Brain microvascular endothelial cell (primary cell): ENCODE data around the gene MTHFD1L.

Experiments
- DNase-seq: peaks from one replicate; pipeline ENCODE4 v3.0.0-alpha.2; 2020
- H3K27ac ChIP-seq: fragments of 250-450 bp; sonication (Bioruptor Pico); 2 replicates; pipeline ENCODE4 v1.5.1; 2020; ENCODE audit warnings: mild to moderate bottlenecking, moderate library complexity
- H3K27me3 ChIP-seq: fragments of 250-450 bp; sonication (Bioruptor Pico); replicated peaks from 2 replicates; pipeline ENCODE4 v1.5.1; 2020; ENCODE audit warnings: mild to moderate bottlenecking
- H3K36me3 ChIP-seq: fragments of 250-450 bp; sonication (Bioruptor Pico); replicated peaks from 2 replicates; pipeline ENCODE4 v1.5.1; 2020; ENCODE audit warnings: mild to moderate bottlenecking
- H3K4me3 ChIP-seq: 2 replicates; pipeline ENCODE4 v1.5.1; 2011; ENCODE audit warnings: low read depth, mild to moderate bottlenecking, control low read depth, low read length, moderate library complexity
- CTCF ChIP-seq: IDR thresholded peaks from 2 replicates; pipeline ENCODE4 v1.5.1; 2011; ENCODE audit warnings: low read depth, mild to moderate bottlenecking, moderate library complexity, low read length, control low read depth, inconsistent platforms; ENCODE audit errors: missing control alignments
- in situ Hi-C: cut with HindIII; loops from 2 replicates; pipeline ENCODE4 v1.10.0; 2017; ENCODE audit warnings: low sequenced_read_pairs, low pct_ligation_motif_present

Gene MTHFD1L

GRCh38 chr6:150978624-150979023 is 113.1 kb downstream of the MTHFD1L start:
- DNase-seq: no peak
- Histone ChIP-seq H3K27me3 (no peaks in the 10 kb centered on the region), H3K27ac (no peak overlapping the region), H3K36me3 (peaks cover 16% of the 10 kb centered on the region), H3K4me3 (no peak overlapping the region)
- in situ Hi-C loops: no loop called here
- no peak for TF ChIP-seq CTCF

GRCh38 chr6:150979826-150980350 is 114.4 kb downstream of the MTHFD1L start:
- no peak for DNase-seq
- no peak overlapping the region for H3K27ac ChIP-seq
- TF ChIP-seq CTCF: no peak
- peaks cover 11% of the 10 kb centered on the region for H3K36me3 ChIP-seq
- H3K27me3 ChIP-seq: no peaks in the 10 kb centered on the region
- in situ Hi-C loops: no loop called here
- H3K4me3 ChIP-seq: no peak overlapping the region

GRCh38 chr6:150981095-150981494 is 115.6 kb downstream of the MTHFD1L start:
- no peak for TF ChIP-seq CTCF
- no peak for DNase-seq
- H3K36me3 ChIP-seq: peaks cover 15% of the 10 kb centered on the region
- H3K27ac ChIP-seq: no peak overlapping the region
- no peaks in the 10 kb centered on the region for H3K27me3 ChIP-seq
- in situ Hi-C loops: no loop called here
- H3K4me3 ChIP-seq: no peak overlapping the region

GRCh38 chr6:150981669-150982068 is 116.2 kb downstream of the MTHFD1L start:
- no peak for DNase-seq
- Histone ChIP-seq H3K27me3 (no peaks in the 10 kb centered on the region), H3K36me3 (peaks cover 15% of the 10 kb centered on the region), H3K27ac (no peak overlapping the region), H3K4me3 (no peak overlapping the region)
- TF ChIP-seq CTCF: no peak
- in situ Hi-C loops: no loop called here

- in situ Hi-C loops: no loop called here
- Histone ChIP-seq H3K27ac (no peak overlapping the region), H3K27me3 (no peaks in the 10 kb centered on the region), H3K4me3 (no peak overlapping the region), H3K36me3 (peaks cover 10% of the 10 kb centered on the region)
- no peak for DNase-seq
- TF ChIP-seq CTCF: no peak
Observed at GRCh38 chr6:150987371-150987828, 121.9 kb downstream of the MTHFD1L start.

- H3K27ac ChIP-seq: no peak overlapping the region
- in situ Hi-C loops: no loop called here
- TF ChIP-seq CTCF: no peak
- peaks cover 10% of the 10 kb centered on the region for H3K36me3 ChIP-seq
- no peak for DNase-seq
- H3K4me3 ChIP-seq: no peak overlapping the region
- no peaks in the 10 kb centered on the region for H3K27me3 ChIP-seq
Observed at GRCh38 chr6:150987855-150988464, 122.5 kb downstream of the MTHFD1L start.
